CD4-positive, alpha-beta T cell (primary cell): Measurements from ENCODE around the gene PUS7L. TPM values are rescaled to one million over a fixed set of nuclear protein-coding genes. Genes with fewer than 3 reads are reported as not detected.

Source experiments
- ATAC-seq: fragments of 200-7000 bp; cut with Tn5 transposase; one replicate; pipeline ENCODE4 v1.10.0; 2022; ENCODE audit warnings: mild to moderate bottlenecking; ENCODE audit not compliant: poor library complexity
- CTCF ChIA-PET: fragments of 350-600 bp; sonication (Branson Sonifier 250); formaldehyde crosslinking; loops from one replicate; lab custom pipeline; 2021; ENCODE audit warnings: antibody characterized with exemption, inconsistent platforms; lab: Charles Lee
- POLR2A ChIA-PET: fragments of 350-600 bp; sonication (Branson Sonifier 250); formaldehyde crosslinking; loops from one replicate; lab custom pipeline; 2021; ENCODE audit warnings: antibody characterized with exemption, inconsistent platforms; lab: Charles Lee
- DNase-seq, 14 experiments: peaks; one replicate each; pipeline ENCODE4 v3.0.0-alpha.2; 2013 to 2020; ENCODE audit warnings: mixed read lengths in 2 of 14
- H3K27ac ChIP-seq, 2 donors: one replicate each; pipeline versions ENCODE4 v1.5.1 to v1.7.0; 2013; ENCODE audit warnings: low read length in 2 of 2, low read depth in 1 of 2, mild to moderate bottlenecking in 1 of 2
- H3K27me3 ChIP-seq, 2 experiments: 1 replicate in 1 of 2; 2 replicates in 1 of 2; pipeline versions ENCODE4 v1.6.1 to v1.7.0; 2013; ENCODE audit warnings: low read length in 2 of 2, control low read depth in 1 of 2, mild to moderate bottlenecking in 1 of 2, moderate library complexity in 1 of 2; ENCODE audit not compliant: insufficient read depth in 2 of 2, control insufficient read depth in 1 of 2
- H3K36me3 ChIP-seq: one replicate; pipeline ENCODE4 v1.6.1; 2013; ENCODE audit warnings: low read length, control low read depth; ENCODE audit not compliant: insufficient read depth
- H3K4me1 ChIP-seq: one replicate; pipeline ENCODE4 v1.6.1; 2013; ENCODE audit warnings: low read length, control low read depth; ENCODE audit not compliant: insufficient read depth
- H3K4me3 ChIP-seq: one replicate; pipeline ENCODE4 v1.5.1; 2013; ENCODE audit warnings: mild to moderate bottlenecking, low read length, moderate library complexity
- H3K9me3 ChIP-seq, 2 experiments: 1 replicate in 1 of 2; 2 replicates in 1 of 2; pipeline versions ENCODE4 v1.6.1 to v1.7.0; 2013; ENCODE audit warnings: low read length in 2 of 2, mild to moderate bottlenecking in 2 of 2, control low read depth in 1 of 2, moderate library complexity in 1 of 2; ENCODE audit not compliant: control insufficient read depth in 1 of 2, insufficient read depth in 1 of 2
- H3K27ac Mint-ChIP-seq: one replicate; pipeline ENCODE4 v1.8.0; 2020; ENCODE audit warnings: mixed read lengths
- H3K27me3 Mint-ChIP-seq: one replicate; pipeline ENCODE4 v1.8.0; 2021; ENCODE audit warnings: mixed read lengths
- H3K36me3 Mint-ChIP-seq: one replicate; pipeline ENCODE4 v1.8.0; 2021; ENCODE audit warnings: low read depth, mixed read lengths
- H3K4me1 Mint-ChIP-seq: one replicate; pipeline ENCODE4 v1.8.0; 2021; ENCODE audit warnings: low read depth, mixed read lengths
- H3K4me3 Mint-ChIP-seq: one replicate; pipeline ENCODE4 v1.8.0; 2020; ENCODE audit warnings: mild to moderate bottlenecking, mixed read lengths
- H3K9me3 Mint-ChIP-seq: one replicate; pipeline ENCODE4 v1.8.0; 2020; ENCODE audit warnings: mixed read lengths
- intact Hi-C, 2 experiments: fragments of 100-400 bp; cut with DNase I in 1 of 2; cut with micrococcal nuclease in 1 of 2; formaldehyde crosslinking; loops; one replicate each; pipeline versions ENCODE4 v1.15.1 to v1.9.0; 2023 to 2025; cut with DNase I, micrococcal nuclease
- total RNA-seq, 174 experiments: library from RNA in 2 of 174; stranded (reverse) in 2 of 174; gene quantifications; one replicate each; pipeline ENCODE4 v1.2.3 and lab custom pipeline; 2021 to 2026
- TF ChIP-seq, protein P1 (sequence below): fragments of 200-600 bp; IDR thresholded peaks from one replicate; pipeline ENCODE4 v1.8.0; 2022; ENCODE audit warnings: antibody characterized with exemption, mild to moderate bottlenecking

The PUS7L gene
- total RNA-seq, 2 experiments from 2014 or later: 10.9 to 15.3 TPM

- peaks cover 65% of the 10 kb centered on the region for H3K4me1 Mint-ChIP-seq
- Histone ChIP-seq H3K27me3 (no peaks in the 10 kb centered on the region), H3K9me3 (no peaks in the 10 kb centered on the region), H3K27ac (no peak overlapping the region), H3K4me3 (no peak overlapping the region), H3K36me3 (peaks cover 12% of the 10 kb centered on the region), H3K4me1 (peaks cover 36% of the 10 kb centered on the region)
- intact Hi-C loops: no loop called here
- POLR2A ChIA-PET: interaction anchor here (1.2 to 6.4 kb wide), 2 partner anchors 45 to 71 kb away, joined by 3 to 90 read pairs; partner anchors contain the start of gene TWF1
- peak overlapping the region; percentile 100 for H3K27ac Mint-ChIP-seq
- no peaks in the 10 kb centered on the region for H3K9me3 Mint-ChIP-seq
- H3K36me3 Mint-ChIP-seq: peaks cover 34% of the 10 kb centered on the region
- TF ChIP-seq, protein P1, sequence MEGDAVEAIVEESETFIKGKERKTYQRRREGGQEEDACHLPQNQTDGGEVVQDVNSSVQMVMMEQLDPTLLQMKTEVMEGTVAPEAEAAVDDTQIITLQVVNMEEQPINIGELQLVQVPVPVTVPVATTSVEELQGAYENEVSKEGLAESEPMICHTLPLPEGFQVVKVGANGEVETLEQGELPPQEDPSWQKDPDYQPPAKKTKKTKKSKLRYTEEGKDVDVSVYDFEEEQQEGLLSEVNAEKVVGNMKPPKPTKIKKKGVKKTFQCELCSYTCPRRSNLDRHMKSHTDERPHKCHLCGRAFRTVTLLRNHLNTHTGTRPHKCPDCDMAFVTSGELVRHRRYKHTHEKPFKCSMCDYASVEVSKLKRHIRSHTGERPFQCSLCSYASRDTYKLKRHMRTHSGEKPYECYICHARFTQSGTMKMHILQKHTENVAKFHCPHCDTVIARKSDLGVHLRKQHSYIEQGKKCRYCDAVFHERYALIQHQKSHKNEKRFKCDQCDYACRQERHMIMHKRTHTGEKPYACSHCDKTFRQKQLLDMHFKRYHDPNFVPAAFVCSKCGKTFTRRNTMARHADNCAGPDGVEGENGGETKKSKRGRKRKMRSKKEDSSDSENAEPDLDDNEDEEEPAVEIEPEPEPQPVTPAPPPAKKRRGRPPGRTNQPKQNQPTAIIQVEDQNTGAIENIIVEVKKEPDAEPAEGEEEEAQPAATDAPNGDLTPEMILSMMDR: no peak
- DNase-seq (peak in 1 of 14 experiments; percentile 9), ATAC-seq (no peak)
- H3K27me3 Mint-ChIP-seq: no peaks in the 10 kb centered on the region
- CTCF ChIA-PET: no interaction called here
- peak overlapping the region; percentile 57 for H3K4me3 Mint-ChIP-seq
These were observed 2.9 kb upstream of the PUS7L start for GRCh38 chr12:43761500-43761899.

DNA sequence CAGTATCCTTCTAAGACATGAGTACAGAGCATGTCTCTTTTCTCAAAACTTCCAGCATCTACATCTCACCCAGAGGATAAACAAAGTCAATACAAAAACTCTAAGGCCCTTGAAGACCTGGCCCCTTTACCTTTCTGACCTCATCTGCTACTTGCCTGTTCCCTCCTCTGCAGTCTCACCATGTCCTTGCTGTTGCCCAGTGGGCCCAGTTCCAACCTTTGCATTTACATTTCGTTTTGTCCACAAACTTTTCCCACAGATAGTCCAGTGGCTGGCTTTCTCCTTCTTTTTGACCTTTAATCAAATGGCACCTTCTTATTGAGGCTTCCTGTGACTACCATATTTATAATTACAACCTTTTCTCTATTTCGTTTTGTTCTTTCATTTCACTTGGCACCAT, 1.8 kb upstream of the PUS7L start:
- peaks cover 36% of the 10 kb centered on the region for H3K4me1 ChIP-seq
- H3K27me3 ChIP-seq: no peaks in the 10 kb centered on the region
- peak overlapping the region; percentile 100 for H3K27ac Mint-ChIP-seq
- TF ChIP-seq, protein P1: no peak
- intact Hi-C loops: no loop called here
- no peaks in the 10 kb centered on the region for H3K9me3 ChIP-seq
- peaks cover 12% of the 10 kb centered on the region for H3K36me3 ChIP-seq
- H3K36me3 Mint-ChIP-seq: peaks cover 45% of the 10 kb centered on the region
- CTCF ChIA-PET: interaction anchor here (0.7 to 2.4 kb wide), 2 partner anchors 46 to 1657 kb away, joined by 3 to 10 read pairs; partner anchors contain the start of gene TWF1
- DNase-seq (no peak), ATAC-seq (no peak)
- no peaks in the 10 kb centered on the region for H3K27me3 Mint-ChIP-seq
- no peaks in the 10 kb centered on the region for H3K9me3 Mint-ChIP-seq
- peak overlapping the region in 1 of 2 donors; percentile 94 for H3K27ac ChIP-seq
- H3K4me3 ChIP-seq: peak overlapping the region; percentile 83
- POLR2A ChIA-PET: interaction anchor here (1.2 to 6.4 kb wide), 4 partner anchors 8 to 76 kb away, joined by 3 to 90 read pairs (median 18); partner anchors contain the start of genes TMEM117 and TWF1
- H3K4me1 Mint-ChIP-seq: peaks cover 76% of the 10 kb centered on the region
- peak overlapping the region; percentile 98 for H3K4me3 Mint-ChIP-seq

DNA sequence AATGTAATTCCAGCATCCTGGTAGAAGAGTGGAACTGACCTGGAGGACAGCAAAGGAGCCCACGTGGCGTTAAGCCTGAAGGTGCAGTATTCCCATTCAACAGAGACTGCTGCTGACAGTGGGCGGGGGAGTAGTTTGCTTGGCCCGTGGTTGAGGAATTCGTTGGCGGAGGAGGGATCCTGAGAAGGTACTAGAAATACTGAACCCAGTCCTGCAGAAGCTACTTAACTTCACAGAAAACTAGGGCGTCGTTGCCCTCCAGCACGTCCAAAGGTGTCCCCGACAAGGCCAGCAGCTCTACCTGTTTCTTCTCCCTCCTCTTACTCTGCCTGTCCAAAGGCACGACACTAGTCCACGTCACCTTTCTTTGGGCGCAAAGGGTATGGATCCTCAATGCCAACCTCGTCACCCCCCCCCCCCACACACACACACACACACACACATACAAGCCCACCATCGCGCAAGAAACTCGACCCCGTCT, 303 bp downstream of the PUS7L start:
- Histone ChIP-seq H3K27me3 (no peaks in the 10 kb centered on the region), H3K36me3 (peaks cover 14% of the 10 kb centered on the region), H3K27ac (peak overlapping the region; percentile 82 to 87), H3K9me3 (no peaks in the 10 kb centered on the region), H3K4me3 (peak overlapping the region; percentile 83), H3K4me1 (peaks cover 33% of the 10 kb centered on the region)
- Mint-ChIP-seq H3K9me3 (no peaks in the 10 kb centered on the region), H3K4me1 (peaks cover 88% of the 10 kb centered on the region), H3K36me3 (peaks cover 62% of the 10 kb centered on the region), H3K4me3 (peak overlapping the region; percentile 98), H3K27ac (peak overlapping the region; percentile 100), H3K27me3 (no peaks in the 10 kb centered on the region)
- intact Hi-C loops: loop anchor here (2.0 to 5.0 kb wide), 3 partner anchors 49 to 1516 kb away; partner anchors contain the start of gene TWF1 (in 1 of the 2)
- ATAC-seq (peak; percentile 10), DNase-seq (peak in 2 of 14 experiments; percentile 2 to 3)
- CTCF ChIA-PET: interaction anchor here (0.8 to 1.9 kb wide), 4 partner anchors 11 to 124 kb away, joined by 3 to 11 read pairs (median 4); no protein-coding TSS in a partner anchor
- POLR2A ChIA-PET: interaction anchor here (1.1 to 6.4 kb wide), 7 partner anchors 14 to 1432 kb away, joined by 4 to 90 read pairs (median 9); partner anchors contain the start of genes PPHLN1, TMEM117, TWF1 and ZCRB1
- TF ChIP-seq, protein P1: no peak
